HL-60 (cell line): Measurements from ENCODE around the gene AGMAT.

Experiments used
- DNase-seq, 2 experiments: peaks; one replicate each; pipeline ENCODE4 v3.0.0-alpha.2; 2010 to 2020; ENCODE audit warnings: low read depth in 1 of 2, low spot score in 1 of 2
- H3K27ac ChIP-seq: fragments of 250-450 bp; sonication (Bioruptor Pico); replicated peaks from 2 replicates; pipeline ENCODE4 v1.5.1; 2020; ENCODE audit warnings: mild to moderate bottlenecking, moderate library complexity
- H3K27me3 ChIP-seq: fragments of 250-450 bp; sonication (Bioruptor Pico); 2 replicates; pipeline ENCODE4 v1.5.1; 2021; ENCODE audit warnings: mild to moderate bottlenecking, moderate library complexity; ENCODE audit not compliant: insufficient read depth, poor library complexity, severe bottlenecking
- H3K4me3 ChIP-seq: replicated peaks from 2 replicates; pipeline ENCODE4 v1.5.1; 2011; ENCODE audit warnings: mild to moderate bottlenecking, control low read depth, low read length; ENCODE audit not compliant: insufficient read depth
- CTCF ChIP-seq: IDR thresholded peaks from one replicate; pipeline ENCODE4 v1.5.1; 2011; ENCODE audit warnings: low read length, control low read depth, inconsistent platforms; ENCODE audit not compliant: insufficient read depth
- GABPA ChIP-seq: IDR thresholded peaks from 2 replicates; pipeline ENCODE4 v1.6.1; 2012; ENCODE audit warnings: low read depth
- POLR2AphosphoS5 ChIP-seq: IDR thresholded peaks from 2 replicates; pipeline ENCODE4 v1.6.1; 2012; ENCODE audit warnings: low read depth
- REST ChIP-seq: IDR thresholded peaks from 2 replicates; pipeline ENCODE4 v1.6.1; 2012; ENCODE audit warnings: low read depth; ENCODE audit not compliant: insufficient replicate concordance
- SPI1 ChIP-seq: IDR thresholded peaks from 2 replicates; pipeline ENCODE4 v1.6.1; 2012; ENCODE audit warnings: low read depth, mild to moderate bottlenecking, borderline replicate concordance

The AGMAT gene

GRCh38 chr1:15574741-15575140 is 10.1 kb downstream of the AGMAT start:
- DNase-seq, result no peak
- no peaks in the 10 kb centered on the region for H3K27me3 ChIP-seq
- H3K4me3 ChIP-seq, result no peak overlapping the region
- no peak overlapping the region for H3K27ac ChIP-seq
- TF ChIP-seq SPI1 (no peak), GABPA (no peak), CTCF (no peak), POLR2AphosphoS5 (no peak), REST (no peak)

GRCh38 chr1:15573477-15573876 is 11.4 kb downstream of the AGMAT start:
- no peak for DNase-seq
- TF ChIP-seq GABPA (no peak), POLR2AphosphoS5 (no peak), SPI1 (no peak), CTCF (no peak)
- Histone ChIP-seq H3K27ac (no peak overlapping the region), H3K27me3 (no peaks in the 10 kb centered on the region), H3K4me3 (no peak overlapping the region)

- no peak for DNase-seq
- Histone ChIP-seq H3K4me3 (no peak overlapping the region), H3K27ac (no peak overlapping the region), H3K27me3 (no peaks in the 10 kb centered on the region)
- no peak for TF ChIP-seq POLR2AphosphoS5
- TF ChIP-seq GABPA, result no peak
- no peak for TF ChIP-seq CTCF
- TF ChIP-seq REST, result no peak
- TF ChIP-seq SPI1, result no peak
Measured at GRCh38 chr1:15571266-15571665, 13.6 kb downstream of the AGMAT start.

- H3K27ac ChIP-seq, result no peak overlapping the region
- H3K4me3 ChIP-seq, result no peak overlapping the region
- DNase-seq, result no peak
- TF ChIP-seq GABPA, result no peak
- TF ChIP-seq POLR2AphosphoS5, result no peak
- TF ChIP-seq REST, result no peak
- TF ChIP-seq SPI1, result no peak
- no peak for TF ChIP-seq CTCF
- H3K27me3 ChIP-seq, result no peaks in the 10 kb centered on the region
Measured at GRCh38 chr1:15570861-15571260, 14.0 kb downstream of the AGMAT start.
